Fibroblast of lung (primary cell): ENCODE data around the gene FAM240B. TPM values are rescaled to one million over a fixed set of nuclear protein-coding genes. Genes with fewer than 3 reads are reported as not detected.

ENCODE experiments used
- DNase-seq, 2 donors: peaks; one replicate each; pipeline versions ENCODE4 v3.0.0 to v3.0.0-alpha.2; 2010; ENCODE audit warnings: low read depth in 2 of 2
- H2AFZ ChIP-seq: 2 replicates; pipeline ENCODE4 v1.5.1; 2012; ENCODE audit warnings: low read length, control low read depth, inconsistent platforms
- H3K27ac ChIP-seq: 2 replicates; pipeline ENCODE4 v1.5.1; 2011; ENCODE audit warnings: low read length, control low read depth; ENCODE audit not compliant: insufficient read depth
- H3K27me3 ChIP-seq: 2 replicates; pipeline ENCODE4 v1.5.1; 2011; ENCODE audit warnings: mild to moderate bottlenecking, low read length; ENCODE audit not compliant: control insufficient read depth, insufficient read depth
- H3K36me3 ChIP-seq: 2 replicates; pipeline ENCODE4 v1.5.1; 2011; ENCODE audit warnings: low read length; ENCODE audit not compliant: control insufficient read depth, insufficient read depth
- H3K4me1 ChIP-seq: 2 replicates; pipeline ENCODE4 v1.5.1; 2011; ENCODE audit warnings: low read length; ENCODE audit not compliant: control insufficient read depth, insufficient read depth; ENCODE audit errors: extremely low read depth
- H3K4me2 ChIP-seq: 2 replicates; pipeline ENCODE4 v1.5.1; 2011; ENCODE audit warnings: low read length, control low read depth; ENCODE audit not compliant: insufficient read depth; ENCODE audit errors: extremely low read depth
- H3K4me3 ChIP-seq, 4 experiments: fragments of 200-600 bp in 1 of 4; sonication (generic) in 1 of 4; replicated peaks in 1 of 4; 2 replicates each; pipeline ENCODE4 v1.5.1; 2011 to 2016; ENCODE audit warnings: low read length in 4 of 4, low read depth in 3 of 4, mild to moderate bottlenecking in 3 of 4, control low read depth in 2 of 4, inconsistent platforms in 1 of 4, mixed read lengths in 1 of 4; ENCODE audit not compliant: insufficient read depth in 1 of 4; ENCODE audit errors: control extremely low read depth in 1 of 4
- H3K79me2 ChIP-seq: 2 replicates; pipeline ENCODE4 v1.5.1; 2012; ENCODE audit warnings: mild to moderate bottlenecking, low read length, inconsistent platforms; ENCODE audit not compliant: control insufficient read depth, insufficient read depth
- H3K9ac ChIP-seq: 2 replicates; pipeline ENCODE4 v1.5.1; 2011; ENCODE audit warnings: mild to moderate bottlenecking, low read length, control low read depth; ENCODE audit not compliant: insufficient read depth
- H3K9me3 ChIP-seq: 2 replicates; pipeline ENCODE4 v1.5.1; 2012; ENCODE audit warnings: low read depth, low read length; ENCODE audit not compliant: control insufficient read depth, insufficient read depth
- H4K20me1 ChIP-seq: 2 replicates; pipeline ENCODE4 v1.5.1; 2011; ENCODE audit warnings: low read length; ENCODE audit not compliant: control insufficient read depth, insufficient read depth; ENCODE audit errors: extremely low read depth
- CTCF ChIP-seq, 2 donors: IDR thresholded peaks in 1 of 2; conservative IDR thresholded peaks in 1 of 2; 1 replicate in 1 of 2; 2 replicates in 1 of 2; pipeline ENCODE4 v1.5.1; 2011 to 2012; ENCODE audit warnings: low read length in 2 of 2, control low read depth in 1 of 2, inconsistent platforms in 1 of 2, low read depth in 1 of 2, mild to moderate bottlenecking in 1 of 2
- EZH2 ChIP-seq: IDR thresholded peaks from 2 replicates; pipeline ENCODE4 v1.5.1; 2012; ENCODE audit warnings: low read length, control low read depth, mild to moderate bottlenecking; ENCODE audit errors: missing control alignments
- polyA plus RNA-seq, 2 donors: library from polyadenylated mRNA; depleted of rRNA in 1 of 2; stranded (reverse) in 1 of 2; unstranded in 1 of 2; fragments of >200 nt; gene quantifications; 2 replicates each; pipeline ENCODE4 v1.2.1, GENCODE V29; 2011 to 2012; ENCODE audit warnings: missing spikeins in 1 of 2
- total RNA-seq: library from RNA; depleted of rRNA; stranded (reverse); fragments of >200 nt; gene quantifications from 2 replicates; pipeline ENCODE4 v1.2.1, GENCODE V29; 2014

The FAM240B gene
- total and polyA plus RNA-seq, 2 donors (not counting 1 experiment from before 2014, with no cell fraction given): not detected

- no peaks in the 10 kb centered on the region for H3K36me3 ChIP-seq
- no peak overlapping the region for H3K27ac ChIP-seq
- H3K9me3 ChIP-seq: no peaks in the 10 kb centered on the region
- H3K9ac ChIP-seq: no peak overlapping the region
- no peaks in the 10 kb centered on the region for H4K20me1 ChIP-seq
- no peak overlapping the region for H3K4me2 ChIP-seq
- no peak for DNase-seq
- no peaks in the 10 kb centered on the region for H3K79me2 ChIP-seq
- no peak for TF ChIP-seq CTCF (conservative IDR thresholded peaks at IDR 0.05 in 1 of 2, IDR thresholded peaks at IDR 0.05 in 1 of 2; ENCODE audit: low read depth in 1 of 2, low read length in 2 of 2)
- no peak for TF ChIP-seq EZH2
- H3K27me3 ChIP-seq: no peaks in the 10 kb centered on the region
- no peak overlapping the region for H3K4me3 ChIP-seq
- no peaks in the 10 kb centered on the region for H3K4me1 ChIP-seq
- no peak overlapping the region for H2AFZ ChIP-seq
These were observed 13.6 kb upstream of the FAM240B start for GRCh38 chr9:38733503-38733902.

- no peaks in the 10 kb centered on the region for H3K79me2 ChIP-seq
- no peaks in the 10 kb centered on the region for H3K27me3 ChIP-seq
- H4K20me1 ChIP-seq: no peaks in the 10 kb centered on the region
- H3K4me3 ChIP-seq: no peak overlapping the region
- H3K27ac ChIP-seq: no peak overlapping the region
- no peak for TF ChIP-seq CTCF (conservative IDR thresholded peaks at IDR 0.05 in 1 of 2, IDR thresholded peaks at IDR 0.05 in 1 of 2; ENCODE audit: low read depth in 1 of 2, low read length in 2 of 2)
- no peak for TF ChIP-seq EZH2
- no peak overlapping the region for H3K9ac ChIP-seq
- no peaks in the 10 kb centered on the region for H3K36me3 ChIP-seq
- no peaks in the 10 kb centered on the region for H3K9me3 ChIP-seq
- H2AFZ ChIP-seq: no peak overlapping the region
- H3K4me1 ChIP-seq: no peaks in the 10 kb centered on the region
- DNase-seq: no peak
- H3K4me2 ChIP-seq: no peak overlapping the region
These were observed 13.0 kb upstream of the FAM240B start for GRCh38 chr9:38732885-38733284.

- no peaks in the 10 kb centered on the region for H3K27me3 ChIP-seq
- H3K36me3 ChIP-seq: no peaks in the 10 kb centered on the region
- TF ChIP-seq CTCF (conservative IDR thresholded peaks at IDR 0.05 in 1 of 2, IDR thresholded peaks at IDR 0.05 in 1 of 2; ENCODE audit: low read depth in 1 of 2, low read length in 2 of 2) (peak in 1 of 2 donors; percentile 65), EZH2 (no peak)
- no peaks in the 10 kb centered on the region for H3K9me3 ChIP-seq
- DNase-seq: peak; percentile 33 to 58
- H3K79me2 ChIP-seq: no peaks in the 10 kb centered on the region
- H2AFZ ChIP-seq: no peak overlapping the region
- no peak overlapping the region for H3K4me2 ChIP-seq
- no peaks in the 10 kb centered on the region for H4K20me1 ChIP-seq
- no peaks in the 10 kb centered on the region for H3K4me1 ChIP-seq
- H3K4me3 ChIP-seq: no peak overlapping the region
- no peak overlapping the region for H3K27ac ChIP-seq
- no peak overlapping the region for H3K9ac ChIP-seq
These were observed 7.6 kb upstream of the FAM240B start for GRCh38 chr9:38727497-38728001.
